Myocyte (in vitro differentiated cells): ENCODE results near the gene TUBB2B. TPM values are rescaled to one million over a fixed set of nuclear protein-coding genes. Genes with fewer than 3 reads are reported as not detected.

Experiments
- DNase-seq: peaks from one replicate; pipeline ENCODE4 v3.0.0-alpha.2; 2012; ENCODE audit warnings: low read depth
- total RNA-seq: library from RNA; depleted of rRNA; stranded (reverse); fragments of >200 nt; gene quantifications from 2 replicates; pipeline ENCODE4 v1.2.3, GENCODE V29; 2014

The TUBB2B gene
- total RNA-seq, 1 donor from 2014 or later, result 112 TPM

GRCh38 chr6:3235486-3235885 is 8.0 kb upstream of the TUBB2B start:
- no peak for DNase-seq

- DNase-seq, result no peak
These were observed 6.5 kb upstream of the TUBB2B start for GRCh38 chr6:3233904-3234303.

DNA sequence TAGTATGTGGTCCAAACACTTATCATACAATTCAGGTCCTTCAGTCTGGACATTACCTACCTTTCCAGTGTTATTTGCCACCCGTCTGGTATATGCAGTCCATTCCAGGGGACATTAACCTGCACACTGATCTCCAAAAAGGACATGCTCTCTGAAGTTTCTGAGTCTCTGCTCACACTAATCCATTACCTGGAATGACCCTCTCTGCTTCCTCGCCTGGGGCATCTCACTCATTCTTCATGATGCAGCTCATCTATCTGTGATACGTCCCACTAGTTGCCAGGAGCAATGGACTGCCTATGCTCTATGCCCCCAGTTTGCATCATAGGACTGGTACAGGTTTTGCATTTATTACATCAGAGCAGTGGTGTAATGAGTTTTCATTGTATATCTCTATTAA is 5.9 kb upstream of the TUBB2B start:
- DNase-seq, result no peak

DNA sequence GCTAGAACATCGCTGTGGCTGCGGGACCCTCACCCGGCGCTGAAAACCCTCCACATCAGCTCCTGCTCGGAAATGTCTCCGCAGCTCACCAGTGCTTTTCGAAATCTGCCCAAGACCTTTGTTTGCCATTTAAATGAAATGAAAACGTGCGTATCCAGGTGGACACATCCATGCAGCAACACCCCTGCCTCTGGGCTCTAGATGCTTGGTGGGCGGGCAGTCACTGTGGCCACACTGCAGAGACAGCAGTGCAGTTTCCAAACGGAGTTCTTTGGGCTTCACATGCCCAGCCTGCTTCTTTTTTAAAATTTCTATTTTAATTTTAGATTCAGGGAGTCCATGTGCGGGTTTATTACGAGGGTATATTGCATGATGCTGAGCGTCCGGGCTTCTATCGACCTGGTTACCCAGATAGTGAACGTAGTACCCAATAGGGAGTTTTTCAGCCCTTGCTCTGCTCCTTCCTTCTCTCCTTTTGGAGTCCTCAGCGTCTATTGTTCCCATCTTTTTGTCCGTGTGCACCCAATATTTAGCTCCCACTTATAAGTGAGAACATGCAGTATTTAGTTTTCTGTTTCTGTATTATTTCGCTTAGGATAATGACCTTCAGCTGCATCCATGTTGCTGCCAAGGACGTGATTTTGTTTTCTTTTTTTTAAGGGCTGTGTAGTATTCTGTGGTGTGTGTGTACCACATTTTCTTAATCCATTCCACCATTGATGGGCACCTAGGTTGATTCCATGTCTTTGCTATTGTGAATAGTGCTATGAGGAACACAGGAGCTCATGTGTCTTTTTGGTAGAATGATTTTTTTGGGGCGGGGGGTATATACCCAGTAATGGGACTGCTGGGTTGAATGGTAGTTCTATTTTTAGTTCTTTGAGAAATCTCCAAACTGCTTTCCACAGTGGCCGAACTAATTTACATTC is 4.8 kb upstream of the TUBB2B start:
- DNase-seq, result no peak

GRCh38 chr6:3231247-3232016 is 4.0 kb upstream of the TUBB2B start:
- DNase-seq, result peak; percentile 92

- DNase-seq, result peak; percentile 62
These were observed 3.4 kb upstream of the TUBB2B start for GRCh38 chr6:3230900-3231246.

- DNase-seq, result no peak
These were observed 2.9 kb upstream of the TUBB2B start for GRCh38 chr6:3230256-3230882.

DNA sequence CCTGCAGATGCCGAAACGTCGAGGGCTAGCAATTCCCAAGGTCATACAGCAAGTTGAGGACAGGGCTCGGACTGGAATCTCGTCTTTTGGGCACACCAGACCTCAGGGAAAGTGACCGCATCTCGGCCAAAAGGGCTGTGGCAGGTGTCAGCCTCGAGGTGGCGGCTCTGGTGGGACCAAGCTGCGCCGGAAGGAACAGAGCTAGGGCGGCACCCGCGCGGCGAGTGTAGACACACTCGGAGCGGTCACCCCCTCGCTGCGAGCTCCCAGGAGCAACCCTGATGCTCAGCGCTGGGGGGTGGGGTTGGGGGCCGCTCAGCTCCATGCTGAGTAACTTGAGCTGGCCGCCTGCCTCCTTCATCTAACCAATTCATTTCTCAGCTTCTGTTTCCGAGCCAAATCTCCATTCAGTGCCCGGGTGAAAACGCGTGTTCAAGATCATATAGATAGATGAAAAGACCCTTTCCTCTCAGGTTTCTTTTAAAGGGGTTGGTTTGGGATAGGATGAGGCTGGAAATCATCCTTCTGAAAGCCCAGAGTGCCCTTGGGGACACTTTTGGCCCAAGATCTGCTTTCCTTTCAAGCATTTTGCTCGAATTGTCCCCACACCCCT is 2.2 kb upstream of the TUBB2B start:
- DNase-seq, result no peak

- no peak for DNase-seq
These were observed 1.5 kb upstream of the TUBB2B start for GRCh38 chr6:3228771-3229565.

DNA sequence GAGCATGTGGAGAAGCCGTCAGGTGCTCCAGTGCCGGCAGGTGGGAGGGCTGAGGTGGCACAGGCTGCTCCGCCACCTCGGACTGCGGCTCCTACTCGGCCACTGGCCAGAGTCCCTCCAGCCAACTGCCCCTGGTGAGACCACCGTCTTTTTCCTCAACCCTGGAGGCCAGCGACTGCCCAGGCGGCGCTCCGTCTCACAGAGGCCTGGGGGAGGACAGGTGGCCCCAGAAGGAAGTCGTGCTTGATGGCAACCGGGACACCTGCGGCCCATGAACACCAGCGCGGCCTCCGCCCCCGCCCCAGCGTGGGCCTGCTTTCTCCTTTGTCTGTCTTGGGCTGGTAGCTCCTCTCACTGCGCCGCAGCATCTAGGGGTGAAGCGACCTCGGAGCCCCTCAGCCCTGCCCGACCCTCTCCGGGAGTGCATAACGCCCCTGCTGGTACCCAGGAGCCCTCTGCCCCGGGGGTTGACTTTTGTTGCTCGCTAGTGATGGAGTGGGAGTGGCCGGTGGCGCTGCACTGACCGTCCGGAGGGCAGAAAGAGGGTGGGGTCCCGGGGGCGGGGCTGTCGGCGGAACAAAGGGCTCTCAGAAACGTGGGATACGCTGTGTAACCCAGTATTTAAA is 706 bp upstream of the TUBB2B start:
- no peak for DNase-seq

- peak; percentile 68 for DNase-seq
These were observed 731 bp downstream of the TUBB2B start for GRCh38 chr6:3226481-3227362.

DNA sequence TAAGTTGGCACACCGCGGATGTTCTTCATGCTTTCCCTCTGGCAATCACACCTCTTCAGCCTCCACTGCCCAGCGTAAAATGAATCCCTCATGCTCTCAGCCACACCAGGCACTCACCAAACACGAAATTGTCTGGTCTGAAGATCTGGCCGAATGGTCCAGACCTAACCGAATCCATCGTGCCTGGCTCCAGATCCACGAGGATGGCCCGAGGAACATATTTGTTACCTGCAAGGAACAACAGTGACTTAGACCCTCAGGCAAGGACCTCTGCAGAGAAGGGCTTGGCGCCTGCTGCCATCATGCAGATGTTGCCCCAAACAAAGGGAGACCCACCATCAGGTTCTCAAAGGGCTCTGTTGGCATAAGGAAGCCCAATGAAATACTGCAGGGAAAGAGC is 1.4 kb downstream of the TUBB2B start:
- no peak for DNase-seq

- DNase-seq, result peak; percentile 60
These were observed 4.9 kb downstream of the TUBB2B start for GRCh38 chr6:3222506-3223038.

- no peak for DNase-seq
These were observed 5.9 kb downstream of the TUBB2B start for GRCh38 chr6:3221578-3221977.

DNA sequence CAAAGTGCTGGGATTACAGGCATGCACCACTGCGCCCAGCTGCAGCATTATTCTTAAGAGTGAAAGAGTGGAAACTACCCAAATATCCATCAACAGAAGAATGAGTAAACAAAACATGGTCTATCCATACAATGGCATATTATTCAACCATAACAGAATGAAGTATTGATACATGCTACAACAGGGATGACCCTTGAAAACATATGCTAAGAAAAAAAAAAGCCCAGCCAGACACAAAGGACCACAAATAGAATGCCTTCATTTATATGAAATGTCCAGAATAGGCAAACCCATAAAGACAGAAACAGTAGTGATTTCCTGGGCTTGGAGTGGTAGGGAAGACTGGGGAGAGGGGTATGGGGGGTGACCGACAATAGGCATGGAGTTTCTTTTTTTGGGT is 7.1 kb downstream of the TUBB2B start:
- no peak for DNase-seq

GRCh38 chr6:3218266-3218665 is 9.2 kb downstream of the TUBB2B start:
- no peak for DNase-seq

DNA sequence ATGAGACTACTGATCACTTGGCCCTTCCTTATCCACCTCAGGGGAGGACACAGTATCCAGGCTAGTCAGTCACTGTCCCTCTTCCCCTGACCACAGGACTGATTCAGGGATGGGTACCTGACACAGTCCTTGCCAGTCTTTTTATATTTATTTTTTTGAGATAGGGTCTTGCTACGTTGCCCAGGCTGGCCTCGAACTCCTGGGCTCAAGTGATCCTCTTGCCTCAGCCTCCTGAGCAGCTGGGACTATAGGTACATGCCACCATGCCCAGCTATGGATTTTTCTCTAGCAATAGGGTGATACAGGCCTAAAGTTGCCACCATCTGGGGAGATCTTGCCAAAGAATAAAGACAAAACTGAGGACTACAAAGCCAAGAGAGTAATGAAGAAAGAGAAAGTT is 10.2 kb downstream of the TUBB2B start:
- no peak for DNase-seq

DNA sequence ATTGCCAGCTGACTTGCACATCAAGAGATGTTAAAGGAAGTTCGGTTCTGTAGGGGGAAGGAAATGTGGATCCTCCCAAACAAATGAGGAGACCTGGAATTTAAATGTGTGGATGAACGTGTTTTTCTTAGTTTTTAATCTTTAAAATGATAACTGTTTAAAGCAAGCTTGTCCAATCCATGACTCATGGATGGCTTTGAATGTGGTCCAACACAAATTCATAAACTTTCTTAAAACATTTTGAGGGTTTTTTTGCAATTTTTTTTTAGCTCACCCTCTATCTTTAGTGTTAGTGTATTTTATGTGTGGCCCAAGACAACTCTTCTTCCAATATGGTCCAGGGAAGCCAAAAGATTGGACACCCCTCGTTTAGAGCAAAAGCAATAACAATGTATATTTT is 12.6 kb downstream of the TUBB2B start:
- DNase-seq, result no peak

- DNase-seq, result no peak
These were observed 14.1 kb downstream of the TUBB2B start for GRCh38 chr6:3213334-3213695.
